Smooth muscle cell (in vitro differentiated cells): Measurements from ENCODE around the gene PLAAT2. TPM values are rescaled to one million over a fixed set of nuclear protein-coding genes. Genes with fewer than 3 reads are reported as not detected.

Experiments
- DNase-seq: peaks from one replicate; lab custom pipeline; 2025; ENCODE audit not compliant: unreplicated experiment; lab: John Stamatoyannopoulos, UW
- H2AFZ ChIP-seq: fragments of 200-600 bp; sonication (generic); 2 replicates; pipeline ENCODE4 v1.6.0; 2016; ENCODE audit warnings: antibody characterized with exemption, low read depth, mild to moderate bottlenecking
- H3F3A ChIP-seq: fragments of 200-600 bp; sonication (generic); 2 replicates; pipeline ENCODE4 v1.6.0; 2017; ENCODE audit warnings: antibody characterized with exemption, low read depth
- H3K27ac ChIP-seq: fragments of 200-600 bp; sonication (generic); 2 replicates; pipeline ENCODE4 v1.5.1; 2016; ENCODE audit warnings: low read depth, mild to moderate bottlenecking
- H3K27me3 ChIP-seq: fragments of 200-600 bp; sonication (generic); 2 replicates; pipeline ENCODE4 v1.6.1; 2016; ENCODE audit warnings: low read depth, mild to moderate bottlenecking
- H3K36me3 ChIP-seq: fragments of 200-600 bp; sonication (generic); 2 replicates; pipeline ENCODE4 v1.5.1; 2016; ENCODE audit warnings: low read depth
- H3K4me1 ChIP-seq: fragments of 200-600 bp; sonication (generic); 2 replicates; pipeline ENCODE4 v1.5.1; 2016; ENCODE audit warnings: low read depth
- H3K4me2 ChIP-seq: fragments of 200-600 bp; sonication (generic); 2 replicates; pipeline ENCODE4 v1.6.0; 2016; ENCODE audit warnings: mild to moderate bottlenecking
- H3K4me3 ChIP-seq: fragments of 200-600 bp; sonication (generic); 2 replicates; pipeline ENCODE4 v1.5.1; 2016; ENCODE audit warnings: mild to moderate bottlenecking
- H3K79me2 ChIP-seq: fragments of 200-600 bp; sonication (generic); 2 replicates; pipeline ENCODE4 v1.6.0; 2016; ENCODE audit warnings: low read depth, mild to moderate bottlenecking
- H3K9ac ChIP-seq: fragments of 200-600 bp; sonication (generic); 2 replicates; pipeline ENCODE4 v1.6.0; 2016; ENCODE audit warnings: low read depth
- H3K9me3 ChIP-seq: fragments of 200-600 bp; sonication (generic); replicated peaks from 2 replicates; pipeline ENCODE4 v1.5.1; 2016; ENCODE audit warnings: low read depth
- H4K20me1 ChIP-seq: fragments of 200-600 bp; sonication (generic); 2 replicates; pipeline ENCODE4 v1.6.0; 2016; ENCODE audit warnings: low read depth
- CTCF ChIP-seq: fragments of 200-600 bp; sonication (generic); IDR thresholded peaks from 2 replicates; pipeline ENCODE4 v1.5.1; 2017; ENCODE audit warnings: borderline replicate concordance, mild to moderate bottlenecking, antibody characterized with exemption; ENCODE audit not compliant: insufficient read depth, poor library complexity, severe bottlenecking
- WGBS: methylation state at CpG from one replicate; pipeline ENCODE4 v1.1.7; 2016; ENCODE audit warnings: low lambda C conversion rate; 5-methylcytosine and 5-hydroxymethylcytosine counted together
- polyA plus RNA-seq: library from polyadenylated mRNA; unstranded; fragments of >200 nt; fragmentation: Nextera tagmentation; extraction: Ambion mirVana; gene quantifications from 2 replicates; pipeline ENCODE4 v1.2.1, GENCODE V29; 2016
- total RNA-seq: library from RNA; depleted of rRNA; stranded (reverse); fragments of >200 nt; gene quantifications from 2 replicates; pipeline ENCODE4 v1.2.3, GENCODE V29; 2014

PLAAT2 gene
- total and polyA plus RNA-seq, 2 experiments from 2014 or later: not detected

GRCh38 chr11:63573881-63574855, 11.0 kb upstream of the PLAAT2 start:
- no peak for TF ChIP-seq CTCF
- peak overlapping the region; percentile 87 for H2AFZ ChIP-seq
- peak overlapping the region; percentile 77 for H3K4me2 ChIP-seq
- no peaks in the 10 kb centered on the region for H3K27me3 ChIP-seq
- DNase-seq: no peak
- peak overlapping the region; percentile 41 for H3K4me3 ChIP-seq
- no peak overlapping the region for H3K9ac ChIP-seq
- H4K20me1 ChIP-seq: no peaks in the 10 kb centered on the region
- no peaks in the 10 kb centered on the region for H3K9me3 ChIP-seq
- H3K4me1 ChIP-seq: no peaks in the 10 kb centered on the region
- H3F3A ChIP-seq: no peaks in the 10 kb centered on the region
- H3K27ac ChIP-seq: no peak overlapping the region
- H3K36me3 ChIP-seq: no peaks in the 10 kb centered on the region
- no peaks in the 10 kb centered on the region for H3K79me2 ChIP-seq
- WGBS: 69% methylated on average over 15 of the region's 15 CpGs

GRCh38 chr11:63572026-63572688, 9.0 kb upstream of the PLAAT2 start:
- H3K4me2 ChIP-seq: no peak overlapping the region
- H2AFZ ChIP-seq: no peak overlapping the region
- H3K36me3 ChIP-seq: no peaks in the 10 kb centered on the region
- no peak overlapping the region for H3K4me3 ChIP-seq
- H3K4me1 ChIP-seq: peaks cover 4% of the 10 kb centered on the region
- TF ChIP-seq CTCF: no peak
- no peak overlapping the region for H3K9ac ChIP-seq
- no peaks in the 10 kb centered on the region for H3K79me2 ChIP-seq
- no peaks in the 10 kb centered on the region for H3K27me3 ChIP-seq
- no peak overlapping the region for H3K27ac ChIP-seq
- H3F3A ChIP-seq: no peaks in the 10 kb centered on the region
- H3K9me3 ChIP-seq: no peaks in the 10 kb centered on the region
- 95% methylated on average over 3 of the region's 3 CpGs for WGBS
- DNase-seq: no peak
- no peaks in the 10 kb centered on the region for H4K20me1 ChIP-seq

GRCh38 chr11:63569570-63569969, 6.4 kb upstream of the PLAAT2 start:
- Histone ChIP-seq H3K36me3 (no peaks in the 10 kb centered on the region), H3K27me3 (no peaks in the 10 kb centered on the region), H3K4me3 (no peak overlapping the region), H3K27ac (no peak overlapping the region), H3K9me3 (no peaks in the 10 kb centered on the region), H4K20me1 (no peaks in the 10 kb centered on the region), H3K4me2 (no peak overlapping the region), H3K4me1 (peaks cover 4% of the 10 kb centered on the region), H3F3A (peaks cover 5% of the 10 kb centered on the region), H3K9ac (no peak overlapping the region), H3K79me2 (no peaks in the 10 kb centered on the region), H2AFZ (no peak overlapping the region)
- WGBS: 92% methylated on average over 3 of the region's 3 CpGs
- no peak for TF ChIP-seq CTCF
- DNase-seq: no peak
